Measurements from ENCODE around the gene SURF4. TPM values are rescaled to one million over a fixed set of nuclear protein-coding genes. Genes with fewer than 3 reads are reported as not detected.
"Not testable (repeated sequence)": the region's sequence is repeated elsewhere in the genome, so short reads cannot be mapped to it uniquely, and the experiment has no call there.

The SURF4 gene
- total RNA-seq, 4 donors from 2014 or later, result 89.4 to 205 (median 147) TPM

DNA sequence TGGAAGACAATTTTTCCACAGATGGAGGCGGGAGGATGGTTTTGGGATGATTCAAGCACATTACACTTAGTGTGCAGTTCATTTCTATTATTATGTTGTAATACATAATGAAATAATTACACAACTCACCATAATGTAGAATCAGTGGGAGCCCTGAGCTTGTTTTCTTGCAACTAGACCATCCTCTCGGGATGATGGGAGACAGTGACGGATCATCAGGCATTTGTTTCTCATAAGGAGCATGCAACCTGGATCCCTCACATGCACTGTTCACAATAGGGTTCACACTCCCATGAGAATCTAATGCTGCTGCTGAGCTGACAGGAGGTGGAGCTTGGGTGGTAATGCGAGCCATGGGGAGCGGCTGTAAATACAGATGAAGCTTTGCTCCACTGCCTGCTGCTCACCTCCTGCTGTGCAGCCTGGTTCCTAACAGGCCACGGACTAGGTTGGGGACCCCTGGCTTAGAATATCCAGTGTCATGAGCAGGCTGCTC is 1.9 kb upstream of the SURF4 start:
- H3K4me1 ChIP-seq, result peaks cover 10 to 27% (median 21%) of the 10 kb centered on the region in 4 donors
- H3K27me3 ChIP-seq, result no peaks in the 10 kb centered on the region
- DNase-seq, result no peak
- TF ChIP-seq CTCF (IDR thresholded peaks at IDR 0.05) (no peak), POLR2AphosphoS5 (IDR thresholded peaks at IDR 0.05) (no peak), EP300 (IDR thresholded peaks at IDR 0.05; ENCODE audit: low read depth) (no peak), POLR2A (IDR thresholded peaks at IDR 0.05) (no peak)
- H3K27ac ChIP-seq, result no peak overlapping the region
- in situ Hi-C loops (cut with MboI; ENCODE audit: low pct_ligation_motif_present in 1 of 4, low pct_unique_long_range_greater_than_20kb in 1 of 4, low sequenced_read_pairs in 3 of 4) (no loop called here), intact Hi-C loops (cut with DNase I; ENCODE audit: low total_unique reads) (no loop called here)
- H3K36me3 ChIP-seq, result no peaks in the 10 kb centered on the region
- 78 to 88% methylated on average over 1 to 6 of the region's 6 CpGs for WGBS, 2 donors (ENCODE audit: low coverage in 1 of 2)
- H3K4me3 ChIP-seq, result no peak overlapping the region
- H3K9me3 ChIP-seq, result no peaks in the 10 kb centered on the region

GRCh38 chr9:133377280-133377679 is 1.4 kb upstream of the SURF4 start:
- H3K27me3 ChIP-seq; H3K4me3 ChIP-seq; H3K27ac ChIP-seq; in situ Hi-C loops (cut with MboI; ENCODE audit: low pct_ligation_motif_present in 1 of 4, low pct_unique_long_range_greater_than_20kb in 1 of 4, low sequenced_read_pairs in 3 of 4); H3K9me3 ChIP-seq; intact Hi-C loops (cut with DNase I; ENCODE audit: low total_unique reads); H3K36me3 ChIP-seq; DNase-seq: not testable (repeated sequence)
- peaks cover 15 to 32% (median 26%) of the 10 kb centered on the region in 4 donors for H3K4me1 ChIP-seq
- WGBS, 2 donors (ENCODE audit: low coverage in 1 of 2), result 88 to 93% methylated on average over 5 to 14 of the region's 14 CpGs

GRCh38 chr9:133375116-133375723 is 640 bp downstream of the SURF4 start:
- Histone ChIP-seq H3K4me3 (peak overlapping the region; percentile 66 to 100 (median 92)), H3K27ac (peak overlapping the region; percentile 97 to 100 (median 98)), H3K9me3 (no peaks in the 10 kb centered on the region), H3K36me3 (no peaks in the 10 kb centered on the region), H3K27me3 (no peaks in the 10 kb centered on the region), H3K4me1 (peaks cover 25 to 52% (median 44%) of the 10 kb centered on the region in 4 donors)
- in situ Hi-C loops (cut with MboI; ENCODE audit: low pct_ligation_motif_present in 1 of 4, low pct_unique_long_range_greater_than_20kb in 1 of 4, low sequenced_read_pairs in 3 of 4) (no loop called here), intact Hi-C loops (cut with DNase I; ENCODE audit: low total_unique reads) (no loop called here)
- WGBS, 2 donors (ENCODE audit: low coverage in 1 of 2), result 0% methylated on average over 21 of the region's 39 CpGs; no CpG with 5 or more reads in 1 of the 2 donors
- peak; percentile 57 for DNase-seq
- peak in 2 of 3 donors; percentile 21 to 24 for TF ChIP-seq POLR2AphosphoS5 (IDR thresholded peaks at IDR 0.05)
- TF ChIP-seq POLR2A (IDR thresholded peaks at IDR 0.05), result peak; percentile 30
- TF ChIP-seq EP300 (IDR thresholded peaks at IDR 0.05; ENCODE audit: low read depth), result no peak
- no peak for TF ChIP-seq CTCF (IDR thresholded peaks at IDR 0.05)

- no peaks in the 10 kb centered on the region for H3K27me3 ChIP-seq
- peak overlapping the region; percentile 97 to 100 (median 98) for H3K27ac ChIP-seq
- no peaks in the 10 kb centered on the region for H3K9me3 ChIP-seq
- intact Hi-C loops (cut with DNase I; ENCODE audit: low total_unique reads) (no loop called here), in situ Hi-C loops (cut with MboI; ENCODE audit: low pct_ligation_motif_present in 1 of 4, low pct_unique_long_range_greater_than_20kb in 1 of 4, low sequenced_read_pairs in 3 of 4) (no loop called here)
- no peak for DNase-seq
- peaks cover 25 to 58% (median 49%) of the 10 kb centered on the region in 4 donors for H3K4me1 ChIP-seq
- no peaks in the 10 kb centered on the region for H3K36me3 ChIP-seq
- peak overlapping the region; percentile 66 to 100 (median 92) for H3K4me3 ChIP-seq
- TF ChIP-seq POLR2A (IDR thresholded peaks at IDR 0.05) (no peak), CTCF (IDR thresholded peaks at IDR 0.05) (no peak), POLR2AphosphoS5 (IDR thresholded peaks at IDR 0.05) (no peak), EP300 (IDR thresholded peaks at IDR 0.05; ENCODE audit: low read depth) (no peak)
- WGBS, 2 donors (ENCODE audit: low coverage in 1 of 2), result 13 to 24% methylated on average over 6 to 12 of the region's 12 CpGs
Observed at GRCh38 chr9:133374612-133375115, 1.2 kb downstream of the SURF4 start.

Data from transverse colon (tissue), 4 donors.